Measurements from ENCODE around the gene CD72.
"Not testable (repeated sequence)": the region's sequence is repeated elsewhere in the genome, so short reads cannot be mapped to it uniquely, and the experiment has no call there.

CD72 gene

DNA sequence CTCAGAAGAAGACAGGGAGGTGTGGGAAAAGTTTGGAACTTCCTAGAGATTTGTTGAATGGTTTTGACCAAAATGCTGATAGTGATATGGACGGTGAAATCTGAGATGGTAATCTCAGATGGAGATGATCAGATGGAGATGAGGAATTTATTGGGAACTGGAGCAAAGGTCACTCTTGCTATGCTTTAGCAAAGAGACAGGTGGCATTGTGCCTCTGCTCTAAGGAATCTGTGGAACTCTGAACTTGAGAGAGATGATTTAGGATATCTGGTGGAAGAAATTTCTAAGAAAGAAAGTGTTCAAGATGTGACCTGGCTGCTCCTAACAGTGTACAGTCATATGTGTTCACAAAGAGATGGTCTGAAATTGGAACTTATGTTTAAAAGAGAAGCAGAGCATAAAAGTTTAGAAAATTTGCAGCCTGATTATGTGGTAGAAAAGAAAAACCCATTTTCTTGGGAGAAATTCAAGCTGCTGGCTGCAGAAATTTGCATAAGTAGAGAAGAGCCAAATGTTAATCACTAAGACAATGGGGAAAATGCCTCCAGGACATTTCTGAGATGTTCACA, 38.5 kb downstream of the CD72 start:
- H3K27ac ChIP-seq = not testable (repeated sequence)
- TF ChIP-seq, protein P1, sequence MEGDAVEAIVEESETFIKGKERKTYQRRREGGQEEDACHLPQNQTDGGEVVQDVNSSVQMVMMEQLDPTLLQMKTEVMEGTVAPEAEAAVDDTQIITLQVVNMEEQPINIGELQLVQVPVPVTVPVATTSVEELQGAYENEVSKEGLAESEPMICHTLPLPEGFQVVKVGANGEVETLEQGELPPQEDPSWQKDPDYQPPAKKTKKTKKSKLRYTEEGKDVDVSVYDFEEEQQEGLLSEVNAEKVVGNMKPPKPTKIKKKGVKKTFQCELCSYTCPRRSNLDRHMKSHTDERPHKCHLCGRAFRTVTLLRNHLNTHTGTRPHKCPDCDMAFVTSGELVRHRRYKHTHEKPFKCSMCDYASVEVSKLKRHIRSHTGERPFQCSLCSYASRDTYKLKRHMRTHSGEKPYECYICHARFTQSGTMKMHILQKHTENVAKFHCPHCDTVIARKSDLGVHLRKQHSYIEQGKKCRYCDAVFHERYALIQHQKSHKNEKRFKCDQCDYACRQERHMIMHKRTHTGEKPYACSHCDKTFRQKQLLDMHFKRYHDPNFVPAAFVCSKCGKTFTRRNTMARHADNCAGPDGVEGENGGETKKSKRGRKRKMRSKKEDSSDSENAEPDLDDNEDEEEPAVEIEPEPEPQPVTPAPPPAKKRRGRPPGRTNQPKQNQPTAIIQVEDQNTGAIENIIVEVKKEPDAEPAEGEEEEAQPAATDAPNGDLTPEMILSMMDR (conservative IDR thresholded peaks at IDR 0.05) = peak; percentile 23; the same call in 1 of the 2 replicates

DNA sequence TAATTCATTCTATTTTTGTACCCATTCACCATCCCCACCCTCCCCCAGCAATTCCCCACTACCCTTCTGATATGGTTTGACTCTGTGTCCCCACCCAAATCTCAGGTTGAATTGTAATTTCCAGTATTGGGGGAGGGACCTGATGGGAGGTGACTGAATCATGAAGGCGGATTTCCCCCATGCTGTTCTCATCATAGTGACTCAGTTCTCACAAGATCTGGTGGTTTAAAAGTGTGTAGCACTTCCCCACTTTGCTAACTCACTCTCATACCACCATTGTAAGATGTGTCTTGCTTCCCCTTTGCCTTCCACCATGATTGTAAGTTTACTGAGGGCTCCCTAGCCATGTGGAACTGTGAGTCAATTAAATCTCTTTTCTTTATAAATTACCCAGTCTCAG, 39.1 kb downstream of the CD72 start:
- H3K27ac ChIP-seq = no peak overlapping the region
- TF ChIP-seq, protein P1 (conservative IDR thresholded peaks at IDR 0.05) = no peak
- no peak for TF ChIP-seq ZFX (IDR thresholded peaks at IDR 0.05)

DNA sequence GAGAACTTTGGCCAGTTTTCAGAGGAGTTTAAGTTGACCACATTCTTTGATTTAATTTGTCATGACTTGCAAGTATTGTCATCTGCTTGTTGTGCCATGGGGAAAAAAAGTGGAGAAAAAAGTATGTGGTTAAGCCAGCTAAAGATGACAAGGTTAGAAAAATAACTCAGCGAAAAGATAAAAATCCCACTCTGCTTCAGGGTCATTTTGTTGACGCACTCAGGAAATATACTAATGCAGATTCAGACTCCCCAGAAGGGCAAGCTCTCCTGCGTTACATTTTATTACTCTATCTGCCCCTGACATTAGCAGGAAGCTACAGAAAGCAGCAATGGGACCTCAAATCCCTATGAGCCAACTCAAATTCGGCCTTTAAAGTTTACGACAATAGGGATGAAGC, 40.7 kb downstream of the CD72 start:
- no peak overlapping the region for H3K27ac ChIP-seq
- no peak for TF ChIP-seq ZFX (IDR thresholded peaks at IDR 0.05)
- TF ChIP-seq, protein P1 (conservative IDR thresholded peaks at IDR 0.05) = no peak

DNA sequence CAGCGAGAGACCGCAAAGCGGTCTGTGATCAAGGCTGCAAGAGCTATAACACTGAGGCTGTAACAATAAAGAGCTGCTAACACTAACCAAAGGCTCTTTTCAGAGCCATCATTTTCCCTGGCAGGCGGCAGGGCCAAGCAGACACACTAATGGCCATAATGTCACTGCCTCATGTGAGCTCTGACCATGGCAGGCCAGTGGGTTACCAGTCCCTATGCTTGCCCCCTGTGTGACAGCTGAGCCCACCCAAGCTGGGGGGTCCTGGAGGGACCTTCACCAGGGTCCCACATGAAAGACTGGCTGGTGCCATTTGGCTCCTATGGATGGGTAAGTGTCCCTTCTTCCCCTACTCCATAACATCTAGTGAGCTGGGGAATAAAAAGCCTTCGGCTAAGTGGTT, 42.7 kb downstream of the CD72 start:
- TF ChIP-seq, protein P1 (conservative IDR thresholded peaks at IDR 0.05) = no peak
- no peak for TF ChIP-seq ZFX (IDR thresholded peaks at IDR 0.05)
- no peak overlapping the region for H3K27ac ChIP-seq

DNA sequence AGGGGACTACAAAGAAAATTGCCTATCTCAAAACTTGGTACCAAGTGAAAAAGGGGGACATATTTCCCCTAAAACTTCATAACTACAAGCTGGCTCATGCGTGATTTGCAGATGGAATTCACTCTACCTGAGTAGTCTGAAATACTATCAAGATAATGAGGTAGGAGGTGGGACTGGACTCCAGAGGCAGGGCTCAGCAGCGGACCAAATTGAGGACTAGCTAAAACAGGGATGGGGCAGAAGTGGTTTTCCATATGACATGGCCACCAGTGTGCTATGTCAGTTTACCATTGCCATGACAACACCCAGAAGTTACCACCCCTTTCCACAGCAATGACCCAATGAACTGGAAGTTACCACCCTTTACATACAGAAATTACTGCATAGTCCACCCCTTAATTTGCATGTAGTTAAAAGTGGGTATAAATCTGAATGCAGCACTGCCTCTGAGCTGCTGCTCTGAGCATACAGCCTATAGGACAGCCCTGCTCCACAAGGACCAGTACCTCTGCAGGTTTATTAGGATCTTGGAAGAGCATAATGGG, 43.6 kb downstream of the CD72 start:
- no peak overlapping the region for H3K27ac ChIP-seq
- TF ChIP-seq, protein P1 (conservative IDR thresholded peaks at IDR 0.05) = no peak
- TF ChIP-seq ZFX (IDR thresholded peaks at IDR 0.05) = no peak

DNA sequence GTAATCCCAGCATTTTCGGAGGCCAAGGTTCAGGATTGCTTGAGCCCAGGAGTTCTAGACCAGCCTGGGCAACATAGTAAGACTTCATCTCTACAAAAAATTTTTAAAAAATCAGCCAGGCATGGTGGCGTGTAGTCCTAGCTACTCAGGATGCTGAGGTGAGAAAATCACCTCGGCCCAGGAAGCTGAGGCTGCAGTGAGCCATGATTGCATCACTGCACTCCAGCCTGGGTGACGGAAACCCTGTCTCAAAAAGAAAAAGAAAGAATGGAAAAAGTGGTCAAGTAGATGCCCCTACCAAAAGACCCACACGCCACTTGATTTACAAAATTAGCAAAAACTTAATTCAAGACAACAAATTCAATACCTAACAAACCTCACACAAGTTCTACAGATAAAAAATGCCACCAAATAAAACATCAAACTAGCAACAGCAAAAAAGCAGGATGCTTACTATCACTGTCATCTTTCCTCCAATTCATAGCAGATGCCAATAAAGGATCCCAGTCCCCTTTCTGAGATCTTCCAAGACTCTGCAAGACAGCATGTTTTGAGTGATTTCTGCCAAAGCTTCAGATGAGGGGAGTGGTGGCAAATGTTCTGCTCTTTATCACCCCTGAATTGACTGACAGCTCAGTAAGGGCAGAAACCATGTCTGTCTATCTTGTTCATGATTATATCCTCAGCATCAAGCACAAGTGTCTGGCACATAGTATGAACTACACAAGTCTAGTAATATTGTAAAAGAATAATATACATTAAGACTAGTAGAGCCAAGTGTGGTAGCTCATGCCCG, 47.3 kb downstream of the CD72 start:
- TF ChIP-seq ZFX (IDR thresholded peaks at IDR 0.05) = no peak
- TF ChIP-seq, protein P1 (conservative IDR thresholded peaks at IDR 0.05) = no peak
- no peak overlapping the region for H3K27ac ChIP-seq

DNA sequence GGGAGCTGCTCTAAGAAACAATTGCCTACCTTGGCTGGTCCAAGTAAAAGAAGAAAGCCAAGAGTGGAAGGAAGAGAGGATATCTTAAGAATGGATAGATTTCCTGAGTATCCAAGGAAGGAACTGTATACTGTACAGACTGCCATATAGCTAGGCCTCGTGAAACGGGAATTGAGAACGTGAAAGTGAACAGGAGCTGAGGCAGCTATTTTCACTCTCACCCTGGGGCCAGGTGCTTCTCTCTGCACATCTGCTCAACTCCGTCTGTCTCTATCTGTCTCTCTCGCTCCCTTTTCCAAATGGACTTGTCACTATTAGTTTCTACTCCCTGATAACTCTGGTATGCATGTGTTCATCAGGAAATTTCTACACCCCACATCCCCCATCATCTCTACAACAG, 49.0 kb downstream of the CD72 start:
- TF ChIP-seq, protein P1 (conservative IDR thresholded peaks at IDR 0.05) = no peak
- no peak overlapping the region for H3K27ac ChIP-seq
